Neuronal stem cell (in vitro differentiated cells): ENCODE measurements around the gene CMTM2.

Source experiments
- DNase-seq: peaks from one replicate; pipeline ENCODE4 v3.0.0-alpha.2; 2013; ENCODE audit warnings: low spot score
- H2AFZ ChIP-seq: one replicate; pipeline ENCODE4 v1.6.1; 2013; ENCODE audit warnings: mild to moderate bottlenecking, low read length, inconsistent platforms
- H2AK5ac ChIP-seq: 2 replicates; pipeline ENCODE4 v1.6.1; 2013; ENCODE audit warnings: low read depth, mild to moderate bottlenecking, inconsistent platforms, low read length, moderate library complexity, mixed read lengths
- H2BK120ac ChIP-seq: 2 replicates; pipeline ENCODE4 v1.6.1; 2013; ENCODE audit warnings: low read depth, mild to moderate bottlenecking, inconsistent platforms, low read length, moderate library complexity, mixed read lengths
- H2BK12ac ChIP-seq: one replicate; pipeline ENCODE4 v1.6.1; 2013; ENCODE audit warnings: low read length, inconsistent platforms
- H2BK15ac ChIP-seq: 2 replicates; pipeline ENCODE4 v1.6.1; 2013; ENCODE audit warnings: mild to moderate bottlenecking, low read length, inconsistent platforms, mixed read lengths
- H2BK5ac ChIP-seq: one replicate; pipeline ENCODE4 v1.6.1; 2013; ENCODE audit warnings: inconsistent platforms, mild to moderate bottlenecking, low read length, moderate library complexity
- H3K14ac ChIP-seq: one replicate; pipeline ENCODE4 v1.6.1; 2013; ENCODE audit warnings: low read length, inconsistent platforms
- H3K18ac ChIP-seq: 2 replicates; pipeline ENCODE4 v1.6.1; 2013; ENCODE audit warnings: low read length, inconsistent platforms
- H3K23ac ChIP-seq: 2 replicates; pipeline ENCODE4 v1.6.1; 2013; ENCODE audit warnings: low read depth, mild to moderate bottlenecking, mixed read lengths, low read length, inconsistent platforms; ENCODE audit not compliant: poor library complexity
- H3K27ac ChIP-seq: replicated peaks from 3 replicates; pipeline ENCODE4 v1.5.1; 2013; ENCODE audit warnings: low read length, inconsistent platforms
- H3K27me3 ChIP-seq, 3 experiments: 2 replicates each; pipeline ENCODE4 v1.6.1; 2013; ENCODE audit warnings: low read length in 3 of 3, mild to moderate bottlenecking in 2 of 3, inconsistent platforms in 1 of 3, low read depth in 1 of 3, mixed read lengths in 1 of 3, moderate library complexity in 1 of 3; ENCODE audit not compliant: control insufficient read depth in 3 of 3, insufficient read depth in 3 of 3
- H3K36me3 ChIP-seq, 2 donors: replicated peaks in 1 of 2; 2 replicates each; pipeline ENCODE4 v1.6.1; 2013; ENCODE audit warnings: low read length in 2 of 2; ENCODE audit not compliant: control insufficient read depth in 2 of 2, insufficient read depth in 2 of 2
- H3K4ac ChIP-seq: 2 replicates; pipeline ENCODE4 v1.6.1; 2013; ENCODE audit warnings: inconsistent platforms, mild to moderate bottlenecking, low read length, moderate library complexity
- H3K4me1 ChIP-seq, 2 donors: 1 replicate in 1 of 2; 2 replicates in 1 of 2; pipeline ENCODE4 v1.6.1; 2013; ENCODE audit warnings: low read length in 2 of 2, low read depth in 1 of 2; ENCODE audit not compliant: control insufficient read depth in 2 of 2, insufficient read depth in 1 of 2
- H3K4me2 ChIP-seq: one replicate; pipeline ENCODE4 v1.6.1; 2013; ENCODE audit warnings: mild to moderate bottlenecking, low read length, inconsistent platforms; ENCODE audit not compliant: insufficient read depth, poor library complexity, severe bottlenecking
- H3K4me3 ChIP-seq, 2 donors: 2 replicates each; pipeline ENCODE4 v1.5.1; 2013; ENCODE audit warnings: low read length in 2 of 2, mild to moderate bottlenecking in 2 of 2, inconsistent platforms in 1 of 2, moderate library complexity in 1 of 2
- H3K79me1 ChIP-seq: one replicate; pipeline ENCODE4 v1.6.1; 2013; ENCODE audit warnings: low read depth, mild to moderate bottlenecking, inconsistent platforms, low read length, moderate library complexity
- H3K9ac ChIP-seq: one replicate; pipeline ENCODE4 v1.6.1; 2013; ENCODE audit warnings: mild to moderate bottlenecking, low read depth, low read length, inconsistent platforms; ENCODE audit not compliant: poor library complexity
- H3K9me3 ChIP-seq, 2 donors: replicated peaks in 1 of 2; 2 replicates each; pipeline versions ENCODE3 to v1.6.1; 2013; ENCODE audit warnings: low read length in 2 of 2, mild to moderate bottlenecking in 2 of 2, inconsistent platforms in 1 of 2, low read depth in 1 of 2, mixed read lengths in 1 of 2, moderate library complexity in 1 of 2; ENCODE audit not compliant: control insufficient read depth in 2 of 2, insufficient read depth in 1 of 2
- H4K8ac ChIP-seq: one replicate; pipeline ENCODE4 v1.6.1; 2013; ENCODE audit warnings: low read depth, mild to moderate bottlenecking, inconsistent platforms, low read length, moderate library complexity
- H4K91ac ChIP-seq: one replicate; pipeline ENCODE4 v1.6.1; 2013; ENCODE audit warnings: low read length, low read depth, mild to moderate bottlenecking, inconsistent platforms; ENCODE audit not compliant: poor library complexity
- WGBS, 2 donors: extraction: QIAGEN DNeasy Blood & Tissue Kit; methylation state at CpG; one replicate each; pipeline ENCODE4 v1.1.7; 2013; ENCODE audit warnings: missing lambda C conversion rate in 2 of 2, mixed read lengths in 1 of 2; ENCODE audit not compliant: insufficient read length in 2 of 2, insufficient replicate concordance in 1 of 2; ENCODE audit errors: extremely low coverage in 2 of 2; 5-methylcytosine and 5-hydroxymethylcytosine counted together

Gene CMTM2

GRCh38 chr16:66568355-66568754 lies 10.9 kb upstream of the CMTM2 start:
- H4K8ac ChIP-seq: no peak overlapping the region
- H2BK15ac ChIP-seq: no peak overlapping the region
- H2BK12ac ChIP-seq: no peak overlapping the region
- H2AFZ ChIP-seq: no peak overlapping the region
- H3K14ac ChIP-seq: no peak overlapping the region
- H3K4me2 ChIP-seq: no peak overlapping the region
- no peaks in the 10 kb centered on the region for H3K79me1 ChIP-seq
- H3K18ac ChIP-seq: no peak overlapping the region
- no CpG with 5 or more reads among the region's 2 CpGs for WGBS, 2 donors
- DNase-seq: no peak
- H3K4ac ChIP-seq: no peak overlapping the region
- no peak overlapping the region for H3K9ac ChIP-seq
- no peak overlapping the region for H3K23ac ChIP-seq
- H2BK120ac ChIP-seq: no peak overlapping the region
- no peaks in the 10 kb centered on the region for H3K4me1 ChIP-seq
- peaks cover 6 to 27% of the 10 kb centered on the region in 2 donors for H3K36me3 ChIP-seq
- no peak overlapping the region for H4K91ac ChIP-seq
- no peak overlapping the region for H2BK5ac ChIP-seq
- no peak overlapping the region for H2AK5ac ChIP-seq
- H3K4me3 ChIP-seq: no peak overlapping the region
- no peaks in the 10 kb centered on the region for H3K27me3 ChIP-seq
- peaks cover 0 to 2% of the 10 kb centered on the region in 2 donors for H3K9me3 ChIP-seq
- H3K27ac ChIP-seq: no peak overlapping the region

GRCh38 chr16:66569131-66569530 lies 10.1 kb upstream of the CMTM2 start:
- Histone ChIP-seq H2AFZ (no peak overlapping the region), H3K9ac (no peak overlapping the region), H2BK120ac (no peak overlapping the region), H3K4me3 (no peak overlapping the region), H3K9me3 (peaks cover 0 to 2% of the 10 kb centered on the region in 2 donors), H3K4me1 (no peaks in the 10 kb centered on the region), H3K4me2 (no peak overlapping the region), H3K23ac (no peak overlapping the region), H2BK12ac (no peak overlapping the region), H3K14ac (no peak overlapping the region), H3K27ac (no peak overlapping the region), H3K27me3 (no peaks in the 10 kb centered on the region), H4K8ac (no peak overlapping the region), H3K18ac (no peak overlapping the region), H3K79me1 (no peaks in the 10 kb centered on the region), H2BK5ac (no peak overlapping the region), H2BK15ac (no peak overlapping the region), H3K4ac (no peak overlapping the region), H3K36me3 (peaks cover 6 to 23% of the 10 kb centered on the region in 2 donors), H2AK5ac (no peak overlapping the region), H4K91ac (no peak overlapping the region)
- no peak for DNase-seq
- WGBS, 2 donors: no CpG with 5 or more reads among the region's 1 CpG

GRCh38 chr16:66569827-66570405 lies 9.3 kb upstream of the CMTM2 start:
- Histone ChIP-seq H3K27me3 (no peaks in the 10 kb centered on the region), H3K18ac (no peak overlapping the region), H3K27ac (no peak overlapping the region), H3K79me1 (no peaks in the 10 kb centered on the region), H2AFZ (no peak overlapping the region), H3K14ac (no peak overlapping the region), H2BK15ac (no peak overlapping the region), H4K8ac (no peak overlapping the region), H3K36me3 (peaks cover 3 to 23% of the 10 kb centered on the region in 2 donors), H3K4ac (no peak overlapping the region), H3K4me2 (no peak overlapping the region), H2BK120ac (no peak overlapping the region), H3K23ac (no peak overlapping the region), H2AK5ac (no peak overlapping the region), H3K9ac (no peak overlapping the region), H3K9me3 (peaks cover 0 to 2% of the 10 kb centered on the region in 2 donors), H4K91ac (no peak overlapping the region), H2BK5ac (no peak overlapping the region), H2BK12ac (no peak overlapping the region), H3K4me1 (no peaks in the 10 kb centered on the region), H3K4me3 (no peak overlapping the region)
- DNase-seq: no peak
- no CpG with 5 or more reads among the region's 3 CpGs for WGBS, 2 donors

- Histone ChIP-seq H3K36me3 (peaks cover 0 to 2% of the 10 kb centered on the region in 2 donors), H4K91ac (no peak overlapping the region), H3K4me1 (no peaks in the 10 kb centered on the region), H2BK120ac (no peak overlapping the region), H3K79me1 (no peaks in the 10 kb centered on the region), H2BK15ac (no peak overlapping the region), H3K27me3 (peaks cover 0 to 2% (median 0%) of the 10 kb centered on the region in 3 experiments), H2AK5ac (no peak overlapping the region), H3K4me3 (no peak overlapping the region), H3K9me3 (no peaks in the 10 kb centered on the region), H3K9ac (no peak overlapping the region), H4K8ac (no peak overlapping the region), H3K14ac (no peak overlapping the region), H3K23ac (no peak overlapping the region), H3K18ac (no peak overlapping the region), H2BK12ac (no peak overlapping the region), H2BK5ac (no peak overlapping the region), H3K4me2 (no peak overlapping the region), H2AFZ (no peak overlapping the region), H3K27ac (no peak overlapping the region), H3K4ac (no peak overlapping the region)
- WGBS, 2 donors: no CpG with 5 or more reads among the region's 2 CpGs
- DNase-seq: no peak
Observed at GRCh38 chr16:66572356-66572755, 6.9 kb upstream of the CMTM2 start.
